GM19395 (cell line): ENCODE results near the gene UBA1.

Experiments
- ATAC-seq: cut with Tn5 transposase; IDR thresholded peaks from one replicate; pipeline ENCODE4 v1.9.1; 2021; ENCODE audit warnings: mild to moderate bottlenecking, moderate library complexity; ENCODE audit not compliant: unreplicated experiment

UBA1 gene

GRCh38 chrX:47169726-47170515 is 23.7 kb upstream of the UBA1 start:
- no peak for ATAC-seq

DNA sequence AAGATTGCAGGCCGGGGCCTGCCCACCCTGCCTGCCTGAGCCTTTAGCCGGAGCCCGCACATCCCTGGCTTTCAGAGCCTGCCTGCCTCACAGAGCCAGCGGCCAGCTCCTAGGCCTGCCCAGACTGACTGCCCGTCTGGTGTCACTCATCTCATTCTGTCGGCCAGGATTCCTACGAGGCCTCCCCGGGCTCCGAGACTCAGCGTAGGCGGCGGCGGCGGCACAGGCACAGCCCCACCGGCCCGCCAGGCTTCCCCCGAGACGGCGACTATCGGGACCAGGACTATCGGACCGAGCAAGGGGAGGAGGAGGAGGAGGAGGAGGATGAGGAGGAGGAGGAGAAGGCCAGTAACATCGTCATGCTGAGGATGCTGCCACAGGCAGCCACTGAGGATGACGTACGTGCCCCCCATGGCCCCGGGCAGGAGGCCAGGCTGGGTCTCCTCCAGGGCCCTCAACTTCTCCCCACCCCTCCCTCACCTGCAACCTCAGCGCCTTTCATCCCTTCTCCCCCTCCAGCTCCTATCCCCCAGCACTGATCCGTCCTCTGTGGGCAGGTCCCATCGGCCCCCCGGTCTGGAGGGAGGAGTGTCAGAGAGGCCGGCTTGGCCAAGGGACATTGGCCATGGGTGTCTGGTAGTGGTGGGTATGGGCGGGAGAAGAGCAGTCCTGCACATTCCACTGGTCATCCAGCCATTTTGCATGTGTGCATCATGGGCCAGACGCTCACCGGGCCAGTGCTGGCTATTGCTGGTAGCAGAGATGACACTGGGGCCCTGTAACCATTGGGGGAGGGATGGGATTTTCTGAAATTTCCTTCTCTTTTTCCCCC is 22.6 kb upstream of the UBA1 start:
- ATAC-seq: no peak

DNA sequence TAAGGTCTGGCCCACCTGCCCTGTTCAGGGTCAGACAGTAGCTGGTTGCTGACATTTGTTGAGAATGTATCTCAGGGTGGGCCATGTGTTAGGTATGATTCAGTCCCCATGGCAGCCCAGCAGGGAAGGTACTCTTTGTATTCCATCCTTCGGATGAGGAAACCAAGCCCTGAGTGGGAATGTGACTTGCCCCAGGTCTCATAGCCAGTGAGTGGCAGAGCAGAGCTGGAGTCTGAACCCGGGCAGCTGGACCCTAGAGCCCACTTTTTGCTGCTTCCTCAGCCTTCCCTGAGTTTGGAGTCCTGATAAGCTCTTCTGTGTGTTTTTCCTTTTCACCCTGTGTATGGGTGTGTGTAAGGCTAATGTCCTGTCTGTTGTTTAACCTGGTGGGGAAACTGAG is 21.6 kb upstream of the UBA1 start:
- no peak for ATAC-seq

DNA sequence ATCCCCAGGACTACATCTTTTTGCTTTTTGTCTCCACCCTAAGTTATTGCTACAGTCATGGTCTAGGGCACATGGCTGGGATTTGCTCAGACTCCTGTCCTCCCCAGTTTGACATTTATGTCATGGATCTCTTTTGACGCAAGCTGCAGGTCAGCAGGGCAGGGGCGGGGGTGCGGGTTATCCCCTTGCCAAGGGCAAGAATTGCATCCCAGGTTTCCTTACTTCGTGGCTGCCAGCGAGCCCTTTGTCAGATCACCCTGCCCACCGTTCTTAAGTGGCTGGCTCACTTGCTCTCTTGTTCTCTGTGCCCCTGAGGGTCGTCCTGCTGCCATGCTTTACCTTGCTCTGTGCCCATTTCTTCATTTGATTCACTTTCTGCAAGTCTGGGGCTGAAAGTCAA is 21.1 kb upstream of the UBA1 start:
- ATAC-seq: no peak

GRCh38 chrX:47172971-47173792 is 20.4 kb upstream of the UBA1 start:
- no peak for ATAC-seq

DNA sequence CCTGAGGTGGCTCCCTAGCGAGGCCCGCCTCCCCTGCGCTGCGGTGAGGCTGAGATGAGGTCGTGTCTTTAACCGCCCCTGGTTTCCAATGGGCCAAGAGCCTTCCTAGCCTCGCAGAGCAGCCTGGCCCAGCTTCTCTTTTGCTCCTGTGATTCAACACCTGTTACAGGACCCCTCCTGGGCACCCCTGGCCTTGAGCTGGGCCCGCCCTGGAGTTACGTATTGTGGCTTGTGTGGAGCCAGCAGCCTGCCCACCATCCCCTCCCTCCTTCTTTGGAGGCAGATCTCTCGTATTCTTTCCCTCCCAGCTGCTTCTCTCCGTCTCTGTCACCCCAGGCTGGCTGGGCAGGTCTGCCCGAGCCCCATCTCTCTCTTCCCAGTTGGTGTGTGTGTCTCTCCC is 19.3 kb upstream of the UBA1 start:
- ATAC-seq: no peak

- no peak for ATAC-seq
Observed at GRCh38 chrX:47174846-47175587, 18.6 kb upstream of the UBA1 start.

DNA sequence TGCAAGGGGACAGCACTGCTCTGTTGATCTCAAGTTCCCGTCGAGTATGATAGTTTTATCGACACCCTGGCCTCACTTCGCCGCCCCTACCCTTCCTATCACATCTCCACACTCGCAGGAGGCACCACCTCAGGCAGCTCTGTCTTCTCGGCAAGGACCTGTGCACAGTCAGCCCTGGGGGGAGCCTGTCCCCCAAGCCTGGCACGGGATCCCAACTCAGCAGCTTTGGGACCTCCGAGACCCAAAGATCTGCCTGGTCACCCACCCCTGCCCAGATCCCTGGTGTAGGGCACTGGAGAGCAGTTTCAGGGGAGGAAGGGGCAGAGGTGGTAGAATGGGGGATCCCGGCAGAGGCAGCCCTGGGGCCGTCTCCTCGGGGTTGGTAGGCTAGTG is 18.0 kb upstream of the UBA1 start:
- no peak for ATAC-seq

DNA sequence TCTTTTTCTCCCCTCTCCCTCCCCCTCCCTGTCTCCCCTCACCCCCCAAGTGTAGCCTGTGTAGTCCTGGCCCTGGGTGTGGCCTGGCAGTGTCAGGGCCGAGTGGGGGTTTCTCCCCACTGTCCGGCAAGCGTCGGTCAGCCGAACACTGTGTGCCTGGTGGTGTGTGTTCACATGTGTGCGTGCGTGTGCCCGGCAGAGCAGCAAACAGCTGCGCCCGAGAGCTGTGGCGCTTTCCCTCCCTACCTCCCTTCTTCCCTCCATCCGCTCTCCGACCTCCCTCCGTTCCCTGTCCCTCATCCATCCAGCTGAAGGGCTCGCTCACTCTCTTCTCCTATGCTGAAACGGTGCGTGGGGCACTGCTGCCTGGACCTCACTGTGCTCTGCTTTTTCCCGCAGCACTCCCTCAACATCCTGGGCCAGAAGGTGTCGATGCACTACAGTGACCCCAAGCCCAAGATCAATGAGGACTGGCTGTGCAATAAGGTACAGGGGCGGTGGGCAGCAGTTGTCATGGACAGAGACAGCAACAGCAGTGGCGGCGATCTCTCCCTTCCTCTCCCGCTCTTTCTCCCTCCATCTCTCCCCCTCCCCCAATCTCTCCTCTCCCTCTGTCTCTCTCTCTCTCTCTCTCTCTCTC is 17.4 kb upstream of the UBA1 start:
- ATAC-seq: no peak

- ATAC-seq: no peak
Observed at GRCh38 chrX:47177079-47177478, 16.6 kb upstream of the UBA1 start.

GRCh38 chrX:47178337-47178736 is 15.3 kb upstream of the UBA1 start:
- ATAC-seq: no peak

DNA sequence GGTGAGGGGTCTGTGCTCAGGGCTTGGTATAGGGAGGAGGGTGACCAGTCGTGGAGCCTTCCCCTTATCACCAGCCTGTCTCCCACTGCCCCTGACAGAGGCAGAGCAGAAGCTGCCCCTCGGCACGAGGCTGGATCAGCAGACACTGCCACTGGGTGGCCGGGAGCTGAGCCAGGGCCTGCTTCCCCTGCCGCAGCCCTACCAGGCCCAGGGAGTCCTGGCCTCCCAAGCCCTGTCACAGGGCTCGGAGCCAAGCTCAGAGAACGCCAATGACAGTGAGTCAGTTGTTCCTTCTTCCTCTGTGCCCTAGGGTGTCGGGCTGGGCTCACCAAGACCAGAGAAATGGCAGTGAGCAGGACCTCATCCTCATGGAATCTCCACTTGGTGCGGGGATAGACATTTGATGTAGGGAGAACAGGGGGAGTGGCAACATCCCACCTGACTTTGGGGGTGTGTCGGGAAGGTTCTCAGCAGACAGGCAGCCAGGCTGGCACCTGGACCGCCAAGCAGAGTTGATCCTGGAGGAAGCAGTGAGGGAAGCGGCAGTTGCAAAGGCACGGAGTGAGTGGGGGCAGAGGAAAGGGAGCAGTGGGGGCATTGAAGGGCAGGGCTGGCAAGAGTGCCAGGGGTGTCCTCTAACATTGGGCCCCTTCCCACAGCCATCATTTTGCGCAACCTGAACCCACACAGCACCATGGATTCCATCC is 14.3 kb upstream of the UBA1 start:
- ATAC-seq: no peak

- ATAC-seq: no peak
Observed at GRCh38 chrX:47179928-47180255, 13.7 kb upstream of the UBA1 start.

DNA sequence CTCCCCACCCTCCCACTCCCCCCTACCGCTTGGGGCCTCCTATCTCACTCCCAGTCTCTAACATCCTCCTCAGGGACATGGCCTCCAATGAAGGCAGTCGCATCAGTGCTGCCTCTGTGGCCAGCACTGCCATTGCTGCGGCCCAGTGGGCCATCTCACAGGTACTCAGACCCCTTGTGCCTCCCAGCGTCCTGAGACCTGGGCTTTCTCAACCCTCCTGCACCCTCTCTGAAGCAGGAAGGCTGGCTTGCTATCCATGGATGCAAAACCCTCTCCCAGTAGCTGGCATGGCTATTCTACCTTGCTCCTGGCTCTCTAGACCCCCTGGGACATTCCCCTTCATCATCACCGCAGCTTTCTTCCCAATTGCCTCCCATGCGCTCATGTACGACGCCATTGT is 13.3 kb upstream of the UBA1 start:
- no peak for ATAC-seq

GRCh38 chrX:47181301-47181700 is 12.3 kb upstream of the UBA1 start:
- ATAC-seq: no peak

DNA sequence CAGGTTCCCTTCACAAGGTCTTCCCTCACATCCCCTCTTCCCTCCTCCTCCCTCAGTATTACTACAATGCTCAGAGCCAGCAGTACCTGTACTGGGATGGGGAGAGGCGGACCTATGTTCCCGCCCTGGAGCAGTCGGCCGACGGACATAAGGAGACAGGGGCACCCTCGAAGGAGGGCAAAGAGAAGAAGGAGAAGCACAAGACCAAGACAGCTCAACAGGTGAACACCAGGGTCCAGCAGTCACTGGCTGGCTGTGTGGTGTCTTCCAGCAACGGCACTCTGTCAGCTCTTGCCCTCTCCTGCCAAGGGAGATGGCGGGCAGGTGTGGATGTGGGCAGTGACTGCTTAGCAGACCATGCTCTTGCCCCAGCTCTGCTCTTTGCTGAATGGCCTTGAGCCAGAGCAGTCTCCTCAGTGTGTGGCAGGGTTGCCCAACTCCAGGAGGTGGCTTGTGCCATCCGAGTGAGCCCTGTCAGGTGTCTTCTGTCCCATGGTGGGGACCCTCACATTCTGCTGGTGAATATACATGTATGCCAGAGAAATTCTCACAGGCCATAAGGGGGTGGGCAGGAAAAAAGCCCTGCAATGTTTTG is 11.4 kb upstream of the UBA1 start:
- ATAC-seq: no peak

DNA sequence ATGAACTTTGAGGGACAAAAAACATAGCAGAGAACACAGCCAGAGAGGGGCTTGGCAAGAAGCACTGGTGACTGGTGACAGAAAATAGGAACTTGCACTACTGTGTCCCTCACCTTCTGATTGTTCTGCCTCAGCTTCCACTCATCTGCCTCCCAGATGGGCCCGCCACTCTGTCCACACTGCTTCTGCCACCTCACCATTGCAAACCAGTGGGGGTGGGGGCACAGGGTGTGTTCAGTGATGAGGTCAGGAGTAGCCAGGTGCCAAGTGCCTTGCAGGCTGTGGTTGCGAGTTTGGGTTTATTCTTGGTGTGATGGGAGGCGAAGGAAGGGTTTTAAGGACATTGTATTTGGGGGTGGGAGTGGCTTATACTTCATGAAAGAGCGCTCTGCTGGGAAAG is 9.1 kb upstream of the UBA1 start:
- ATAC-seq: no peak

GRCh38 chrX:47185241-47185640 is 8.4 kb upstream of the UBA1 start:
- no peak for ATAC-seq

GRCh38 chrX:47186096-47186740 is 7.4 kb upstream of the UBA1 start:
- ATAC-seq: no peak
